H1 (cell line): Measurements from ENCODE around the gene PRDX2. TPM values are rescaled to one million over a fixed set of nuclear protein-coding genes. Genes with fewer than 3 reads are reported as not detected.

Source experiments
- KDM4A ChIP-seq: IDR thresholded peaks from one replicate; pipeline ENCODE4 v1.7.1; 2012; ENCODE audit warnings: low read depth, mild to moderate bottlenecking, moderate library complexity, low read length, inconsistent platforms; ENCODE audit not compliant: severe bottlenecking
- polyA plus RNA-seq, 7 experiments: library from polyadenylated mRNA; depleted of rRNA in 3 of 7; stranded (reverse) in 5 of 7; unstranded in 2 of 7; fragments of >200 nt in 5 of 7; fragments of 200-250 nt in 2 of 7; gene quantifications; 1 replicate in 5 of 7; 2 replicates in 1 of 7; 4 replicates in 1 of 7; pipeline versions ENCODE4 v1.2.1 to v1.2.3, GENCODE V29; 2011 to 2013; ENCODE audit warnings: missing spikeins in 2 of 7, mixed read lengths in 2 of 7
- total RNA-seq: library from RNA; stranded (reverse); fragmentation: NEBNext Ultra II Directional; extraction: Animal tissue kit (Norgen Biotek cat#: 25700); gene quantifications from 2 replicates; pipeline ENCODE4 v1.2.1, GENCODE V29; 2021

The PRDX2 gene
- total and polyA plus RNA-seq, 2 of the 8 experiments (the other 6 are each of a cell fraction or from before 2014, with no cell fraction given) = 380 to 748 TPM

DNA sequence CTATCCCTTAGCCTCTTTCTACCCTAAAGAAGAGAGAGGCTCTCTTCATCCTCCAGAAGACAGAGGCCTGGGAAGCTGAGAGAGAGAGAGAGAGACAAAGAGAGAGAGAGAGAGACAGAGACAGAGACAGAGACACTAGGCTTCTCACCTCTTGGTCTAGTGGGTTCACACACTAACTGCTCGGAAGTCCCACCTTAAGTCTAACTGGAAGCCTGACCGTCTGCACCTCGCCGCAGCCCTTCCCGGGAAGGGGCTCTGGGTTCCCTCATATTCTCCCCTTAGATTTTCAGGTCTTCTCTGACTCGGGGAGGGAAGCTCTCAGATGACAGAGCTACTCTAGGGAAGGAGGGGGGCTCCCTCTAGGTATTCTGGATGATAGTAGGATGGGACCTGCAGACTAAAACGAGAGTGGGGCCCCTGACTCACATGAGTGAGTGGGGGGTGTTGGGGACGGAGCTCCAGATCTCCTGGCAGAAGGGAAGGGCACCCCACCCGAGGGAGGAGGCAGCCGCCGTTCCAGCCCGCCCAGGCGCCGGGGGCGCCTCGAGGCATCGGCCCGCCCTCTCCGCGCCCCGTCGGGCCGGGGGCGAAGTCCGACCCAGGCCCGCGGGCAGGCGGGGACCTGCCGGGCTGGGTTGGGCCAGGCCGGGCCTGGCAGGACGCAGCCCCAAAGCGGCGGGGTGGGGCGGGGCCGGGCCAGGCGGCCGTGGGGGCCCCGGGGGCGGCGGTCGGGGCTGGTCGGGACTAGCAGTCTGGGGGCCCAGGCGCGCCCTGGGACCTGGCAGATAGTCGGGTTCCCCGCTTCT, 12.3 kb downstream of the PRDX2 start (continued):
- no peak for TF ChIP-seq KDM4A
- TF ChIP-seq, all 59 proteins: peak for 3
